ENCODE results near the gene MROH2A. TPM values are rescaled to one million over a fixed set of nuclear protein-coding genes. Genes with fewer than 3 reads are reported as not detected.
"Not testable (repeated sequence)": the region's sequence is repeated elsewhere in the genome, so short reads cannot be mapped to it uniquely, and the experiment has no call there.

MROH2A gene
- total RNA-seq, 1 experiment from 2014 or later, result not detected

DNA sequence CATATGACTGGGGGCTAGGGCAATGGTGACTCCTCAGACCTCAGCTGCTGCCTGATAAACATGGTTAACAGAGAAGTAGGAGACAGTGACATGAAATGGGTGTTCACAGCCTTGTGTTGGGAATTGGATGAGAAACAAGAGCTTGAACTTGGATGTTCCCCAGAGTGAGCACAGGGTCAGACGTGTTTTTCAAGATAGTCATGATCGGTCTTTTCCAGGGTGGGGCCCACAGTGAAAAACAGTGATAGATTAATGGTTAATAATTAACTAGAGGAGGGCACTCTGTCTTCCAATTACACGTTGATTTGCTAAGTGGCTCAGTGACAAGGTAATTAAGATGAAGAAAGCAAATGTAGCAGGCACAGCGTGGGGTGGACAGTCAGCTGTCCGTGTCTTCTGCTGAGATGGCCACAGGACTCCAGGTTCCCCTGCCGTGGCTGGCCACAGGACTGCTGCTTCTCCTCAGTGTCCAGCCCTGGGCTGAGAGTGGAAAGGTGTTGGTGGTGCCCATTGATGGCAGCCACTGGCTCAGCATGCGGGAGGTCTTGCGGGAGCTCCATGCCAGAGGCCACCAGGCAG, 49.3 kb upstream of the MROH2A start, which contains the start of gene UGT1A3:
TSS of gene UGT1A3 (plus strand) at position 320 of the 579 bp plus-strand sequence. CDS start at position 405, 85 bp downstream.
- no peak within 1 kb of the TSS for H3K4me3 ChIP-seq (replicated peaks in 1 of 2; ENCODE audit: low read depth in 1 of 2, low read length in 2 of 2)
- no TSS peak for BruUV-seq (replicated peaks)
- intact Hi-C loops (cut with micrococcal nuclease), result no loop called here
- H3K36me3 ChIP-seq (ENCODE audit: control insufficient read depth in 1 of 2, insufficient read depth in 2 of 2, low read length in 2 of 2), result no peaks in the 10 kb centered on the region
- H3K9me3 ChIP-seq (ENCODE audit: control insufficient read depth in 1 of 2, insufficient read depth in 1 of 2, low read depth in 1 of 2, low read length in 2 of 2), result no peaks in the 10 kb centered on the region
- no peak within 1 kb of the TSS for H3K9ac ChIP-seq (ENCODE audit: low read length)
- ChIA-PET CTCF (interaction anchor here (0.9 kb wide), 1 partner anchor 17 kb away, joined by 3 read pairs; no protein-coding TSS in a partner anchor), RAD21 (ENCODE audit: low non-redundant PET in 1 of 2, low total read pairs in 2 of 2, uncharacterized antibody in 2 of 2, unreplicated experiment in 2 of 2) (no interaction called here), POLR2A (no interaction called here)
- no peaks in the 10 kb centered on the region for H3K79me2 ChIP-seq (ENCODE audit: insufficient read depth, low read length)
- no peak within 1 kb of the TSS for H2AFZ ChIP-seq (ENCODE audit: low read depth, low read length, poor library complexity, severe bottlenecking)
- H3K4me1 ChIP-seq (ENCODE audit: control insufficient read depth in 1 of 2, insufficient read depth in 2 of 2, low read length in 2 of 2), result no peaks in the 10 kb centered on the region
- H3K27ac ChIP-seq (ENCODE audit: low read depth, low read length), result no peak within 1 kb of the TSS
- DNase-seq (ENCODE audit: low read depth, low spot score) (no peak), ATAC-seq (no peak)
- no peak within 1 kb of the TSS for H3K4me2 ChIP-seq (ENCODE audit: low read length)
- H3K9me2 ChIP-seq (ENCODE audit: insufficient read depth), result no peaks in the 10 kb centered on the region
- no peaks in the 10 kb centered on the region for H3K27me3 ChIP-seq (ENCODE audit: insufficient read depth, low read length)
- H4K20me1 ChIP-seq (ENCODE audit: insufficient read depth), result no peaks in the 10 kb centered on the region
- TF ChIP-seq EZH2phosphoT487 (IDR thresholded peaks at IDR 0.05; ENCODE audit: borderline replicate concordance) (no peak), SRF (IDR thresholded peaks at IDR 0.05; ENCODE audit: low read depth) (no peak), JUND (IDR thresholded peaks at IDR 0.05) (no peak), POLR2AphosphoS5 (IDR thresholded peaks at IDR 0.05; ENCODE audit: low read depth, low read length) (no peak), ZNF274 (IDR thresholded peaks at IDR 0.05; ENCODE audit: low read depth, low read length) (no peak)
- TF ChIP-seq, protein P1, sequence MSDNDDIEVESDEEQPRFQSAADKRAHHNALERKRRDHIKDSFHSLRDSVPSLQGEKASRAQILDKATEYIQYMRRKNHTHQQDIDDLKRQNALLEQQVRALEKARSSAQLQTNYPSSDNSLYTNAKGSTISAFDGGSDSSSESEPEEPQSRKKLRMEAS (IDR thresholded peaks at IDR 0.05), result no peak

GRCh38 chr2:233736868-233737653, 41.1 kb upstream of the MROH2A start:
- RAD21 ChIA-PET (ENCODE audit: low non-redundant PET in 1 of 2, low total read pairs in 2 of 2, uncharacterized antibody in 2 of 2, unreplicated experiment in 2 of 2); H4K20me1 ChIP-seq (ENCODE audit: insufficient read depth); H3K4me3 ChIP-seq (replicated peaks in 1 of 2; ENCODE audit: low read depth in 1 of 2, low read length in 2 of 2); H3K4me1 ChIP-seq (ENCODE audit: control insufficient read depth in 1 of 2, insufficient read depth in 2 of 2, low read length in 2 of 2); H3K27me3 ChIP-seq (ENCODE audit: insufficient read depth, low read length); H3K36me3 ChIP-seq (ENCODE audit: control insufficient read depth in 1 of 2, insufficient read depth in 2 of 2, low read length in 2 of 2); CTCF ChIA-PET; H3K79me2 ChIP-seq (ENCODE audit: insufficient read depth, low read length); POLR2A ChIA-PET; H3K4me2 ChIP-seq (ENCODE audit: low read length); BruUV-seq (replicated peaks); H3K9me3 ChIP-seq (ENCODE audit: control insufficient read depth in 1 of 2, insufficient read depth in 1 of 2, low read depth in 1 of 2, low read length in 2 of 2); intact Hi-C loops (cut with micrococcal nuclease); DNase-seq (ENCODE audit: low read depth, low spot score); H3K9me2 ChIP-seq (ENCODE audit: insufficient read depth); H2AFZ ChIP-seq (ENCODE audit: low read depth, low read length, poor library complexity, severe bottlenecking); ATAC-seq; H3K27ac ChIP-seq (ENCODE audit: low read depth, low read length); H3K9ac ChIP-seq (ENCODE audit: low read length): not testable (repeated sequence)

All from HCT116 (cell line).